HepG2 (cell line): ENCODE data around the gene GGA3. TPM values are rescaled to one million over a fixed set of nuclear protein-coding genes. Genes with fewer than 3 reads are reported as not detected.
A peak's percentile ranks its signal among the peaks of the same experiment; 100 is the strongest.

Experiments
- AGO2 ChIP-seq: fragments of 200-400 bp; formaldehyde crosslinking; optimal IDR thresholded peaks from 2 replicates; pipeline ENCODE3; 2017; ENCODE audit warnings: mild to moderate bottlenecking, low read depth, low read length, moderate library complexity
- CREBL2 ChIP-seq: sonication (generic); formaldehyde crosslinking; IDR thresholded peaks from 2 replicates; pipeline ENCODE4 v1.8.1; 2023; ENCODE audit warnings: missing genetic modification reagents, mild to moderate bottlenecking, borderline replicate concordance
- FOXK2 ChIP-seq: fragments of 450-650 bp; IDR thresholded peaks from 2 replicates; pipeline ENCODE4 v1.6.1; 2016
- GLMP ChIP-seq: sonication (generic); formaldehyde crosslinking; IDR thresholded peaks from 2 replicates; pipeline ENCODE4 v1.9.0; 2021; ENCODE audit warnings: missing genetic modification reagents, mild to moderate bottlenecking, borderline replicate concordance
- NFATC3 ChIP-seq: sonication (generic); formaldehyde crosslinking; IDR thresholded peaks from 2 replicates; pipeline ENCODE4 v1.5.1; 2020; ENCODE audit warnings: mild to moderate bottlenecking, missing genetic modification reagents
- PCBP1 ChIP-seq: fragments of 200-400 bp; formaldehyde crosslinking; IDR thresholded peaks from 2 replicates; pipeline ENCODE4 v1.6.1; 2017; ENCODE audit warnings: mild to moderate bottlenecking, low read depth, low read length, borderline replicate concordance
- POGZ ChIP-seq: sonication (generic); formaldehyde crosslinking; IDR thresholded peaks from 2 replicates; pipeline ENCODE4 v1.4.0; 2020; ENCODE audit warnings: mild to moderate bottlenecking, missing genetic modification reagents
- RBM39 ChIP-seq: fragments of 200-400 bp; formaldehyde crosslinking; IDR thresholded peaks from one replicate; pipeline ENCODE4 v1.6.1; 2018; ENCODE audit warnings: antibody characterized with exemption, mild to moderate bottlenecking, low read depth, low read length; ENCODE audit not compliant: poor library complexity, severe bottlenecking
- TAF1 ChIP-seq: sonication (generic); formaldehyde crosslinking; IDR thresholded peaks from 2 replicates; pipeline ENCODE4 v1.4.0; 2020; ENCODE audit warnings: missing genetic modification reagents
- THAP7 ChIP-seq: sonication (generic); formaldehyde crosslinking; IDR thresholded peaks from 2 replicates; pipeline ENCODE4 v1.8.1; 2023; ENCODE audit warnings: mild to moderate bottlenecking, missing genetic modification reagents
- ZBTB33 ChIP-seq: sonication (generic); formaldehyde crosslinking; IDR thresholded peaks from 2 replicates; pipeline ENCODE4 v1.4.0; 2020; ENCODE audit warnings: missing genetic modification reagents
- ZKSCAN1 ChIP-seq: fragments of 150-350 bp; IDR thresholded peaks from 2 replicates; pipeline ENCODE4 v1.6.1; 2014; ENCODE audit warnings: low read length
- ZNF124 ChIP-seq: sonication (generic); formaldehyde crosslinking; IDR thresholded peaks from 2 replicates; pipeline ENCODE4 v1.4.0; 2020; ENCODE audit warnings: missing genetic modification reagents
- ZNF138 ChIP-seq: sonication (generic); formaldehyde crosslinking; IDR thresholded peaks from 2 replicates; pipeline ENCODE4 v1.5.0; 2020; ENCODE audit warnings: mild to moderate bottlenecking, low read depth, missing genetic modification reagents
- ZNF207 ChIP-seq: fragments of 450-650 bp; IDR thresholded peaks from 2 replicates; pipeline ENCODE4 v1.6.1; 2016; ENCODE audit warnings: antibody characterized with exemption, borderline replicate concordance
- ZNF362 ChIP-seq: sonication (generic); formaldehyde crosslinking; IDR thresholded peaks from 2 replicates; pipeline ENCODE4 v1.4.0; 2020; ENCODE audit warnings: missing genetic modification reagents, mild to moderate bottlenecking, borderline replicate concordance
- ZNF672 ChIP-seq: sonication (generic); formaldehyde crosslinking; IDR thresholded peaks from 2 replicates; pipeline ENCODE4 v1.8.1; 2022; ENCODE audit warnings: missing genetic modification reagents
- ZNF776 ChIP-seq: sonication (generic); formaldehyde crosslinking; IDR thresholded peaks from 2 replicates; pipeline ENCODE4 v1.4.0; 2020; ENCODE audit warnings: mild to moderate bottlenecking, missing genetic modification reagents
- ZSCAN30 ChIP-seq: sonication (generic); formaldehyde crosslinking; IDR thresholded peaks from 2 replicates; pipeline ENCODE4 v1.5.0; 2020; ENCODE audit warnings: mild to moderate bottlenecking, missing genetic modification reagents
- polyA plus RNA-seq, 8 experiments: library from polyadenylated mRNA; depleted of rRNA in 3 of 8; stranded (reverse) in 7 of 8; unstranded in 1 of 8; fragments of >200 nt; fragmentation: Illumina TruSeq in 4 of 8; extraction: Trizol in 4 of 8; gene quantifications; 2 replicates each; pipeline versions ENCODE4 v1.2.1 to v1.2.3, GENCODE V29; 2011 to 2016; ENCODE audit warnings: low read depth in 4 of 8, missing spikeins in 1 of 8, mixed read lengths in 1 of 8; ENCODE audit not compliant: insufficient read depth in 1 of 8
- total RNA-seq, 5 experiments: library from RNA; depleted of rRNA; stranded (reverse); fragments of >200 nt; fragmentation: Illumina TruSeq; extraction: Trizol; gene quantifications; 2 replicates each; pipeline ENCODE4 v1.2.3, GENCODE V29; 2016; ENCODE audit warnings: low read depth in 1 of 5
- TF ChIP-seq, protein P1 (sequence below): sonication (generic); formaldehyde crosslinking; IDR thresholded peaks from 2 replicates; pipeline ENCODE4 v1.4.0; 2020; ENCODE audit warnings: missing genetic modification reagents

The GGA3 gene
- total and polyA plus RNA-seq, 2 of the 13 experiments (the other 11 are each of a cell fraction or from before 2014, with no cell fraction given) = 28.4 to 43.7 TPM

DNA sequence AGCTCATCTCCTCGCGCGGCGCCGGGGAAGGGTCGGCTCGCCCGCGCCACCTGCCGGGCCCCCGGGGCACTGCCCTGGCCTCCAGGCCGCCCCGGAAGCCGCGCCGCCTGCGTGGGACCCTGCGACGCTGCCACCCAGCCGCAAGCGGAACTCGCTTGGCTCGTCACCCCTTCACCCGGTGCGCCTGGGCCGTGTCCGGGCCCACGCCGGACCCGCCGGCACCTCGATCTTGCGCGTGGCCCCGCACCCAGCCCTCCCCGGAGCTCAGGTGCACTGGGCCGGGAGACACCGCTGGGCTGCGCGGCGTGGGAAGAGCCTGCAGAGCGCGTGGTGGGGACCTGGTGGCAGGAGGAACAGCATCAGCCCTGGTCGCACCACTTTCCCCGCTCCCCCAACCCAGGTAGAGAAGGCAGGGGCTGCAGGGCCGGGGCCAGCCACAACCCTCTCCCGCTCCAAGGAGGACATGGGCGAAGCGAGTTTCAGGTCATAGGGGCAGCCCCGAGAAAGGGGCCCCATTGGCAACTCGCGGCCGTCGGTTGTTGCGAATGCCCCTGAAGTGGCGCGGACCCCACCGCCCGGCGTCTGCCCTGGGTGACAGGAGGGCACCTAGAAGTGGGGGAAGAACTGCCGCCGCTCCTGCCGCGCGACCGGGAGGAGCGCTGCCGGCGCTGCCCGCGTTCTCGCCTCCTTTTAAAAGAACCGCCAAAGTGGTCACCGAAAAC, 10.0 kb upstream of the GGA3 start (continued):
- 0 out of 2 replicates have a peak, but pooled peaks have one; percentile 80 for TF ChIP-seq NFATC3 (CRISPR knock-in tag)
- peak; percentile 46; the same call in 1 of the 2 replicates for TF ChIP-seq ZNF362 (CRISPR knock-in tag)
- peak; percentile 76; the same call in 1 of the 2 replicates for TF ChIP-seq ZNF672 (CRISPR knock-in tag)
- TF ChIP-seq THAP7 (CRISPR knock-in tag) = 0 out of 2 replicates have a peak, but pooled peaks have one; percentile 14
- TF ChIP-seq RBM39 = no peak
- no peak for TF ChIP-seq ZSCAN30 (CRISPR knock-in tag)
- TF ChIP-seq, protein P1, sequence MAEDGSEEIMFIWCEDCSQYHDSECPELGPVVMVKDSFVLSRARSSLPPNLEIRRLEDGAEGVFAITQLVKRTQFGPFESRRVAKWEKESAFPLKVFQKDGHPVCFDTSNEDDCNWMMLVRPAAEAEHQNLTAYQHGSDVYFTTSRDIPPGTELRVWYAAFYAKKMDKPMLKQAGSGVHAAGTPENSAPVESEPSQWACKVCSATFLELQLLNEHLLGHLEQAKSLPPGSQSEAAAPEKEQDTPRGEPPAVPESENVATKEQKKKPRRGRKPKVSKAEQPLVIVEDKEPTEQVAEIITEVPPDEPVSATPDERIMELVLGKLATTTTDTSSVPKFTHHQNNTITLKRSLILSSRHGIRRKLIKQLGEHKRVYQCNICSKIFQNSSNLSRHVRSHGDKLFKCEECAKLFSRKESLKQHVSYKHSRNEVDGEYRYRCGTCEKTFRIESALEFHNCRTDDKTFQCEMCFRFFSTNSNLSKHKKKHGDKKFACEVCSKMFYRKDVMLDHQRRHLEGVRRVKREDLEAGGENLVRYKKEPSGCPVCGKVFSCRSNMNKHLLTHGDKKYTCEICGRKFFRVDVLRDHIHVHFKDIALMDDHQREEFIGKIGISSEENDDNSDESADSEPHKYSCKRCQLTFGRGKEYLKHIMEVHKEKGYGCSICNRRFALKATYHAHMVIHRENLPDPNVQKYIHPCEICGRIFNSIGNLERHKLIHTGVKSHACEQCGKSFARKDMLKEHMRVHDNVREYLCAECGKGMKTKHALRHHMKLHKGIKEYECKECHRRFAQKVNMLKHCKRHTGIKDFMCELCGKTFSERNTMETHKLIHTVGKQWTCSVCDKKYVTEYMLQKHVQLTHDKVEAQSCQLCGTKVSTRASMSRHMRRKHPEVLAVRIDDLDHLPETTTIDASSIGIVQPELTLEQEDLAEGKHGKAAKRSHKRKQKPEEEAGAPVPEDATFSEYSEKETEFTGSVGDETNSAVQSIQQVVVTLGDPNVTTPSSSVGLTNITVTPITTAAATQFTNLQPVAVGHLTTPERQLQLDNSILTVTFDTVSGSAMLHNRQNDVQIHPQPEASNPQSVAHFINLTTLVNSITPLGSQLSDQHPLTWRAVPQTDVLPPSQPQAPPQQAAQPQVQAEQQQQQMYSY (CRISPR knock-in tag) = no peak
- peak; percentile 67 for TF ChIP-seq POGZ (CRISPR knock-in tag)
- TF ChIP-seq FOXK2 = no peak
- TF ChIP-seq ZNF207 = no peak
- TF ChIP-seq CREBL2 (CRISPR knock-in tag) = peak; percentile 71; the same call in 1 of the 2 replicates
- TF ChIP-seq TAF1 (CRISPR knock-in tag) = no peak
- TF ChIP-seq ZKSCAN1 = no peak
- 0 out of 2 replicates have a peak, but pooled peaks have one; percentile 53 for TF ChIP-seq PCBP1
- TF ChIP-seq ZNF776 (CRISPR knock-in tag) = peak; percentile 99
- peak; percentile 96 for TF ChIP-seq AGO2
- no peak for TF ChIP-seq ZNF124 (CRISPR knock-in tag)
- TF ChIP-seq GLMP (CRISPR knock-in tag) = no peak
- TF ChIP-seq ZNF138 (CRISPR knock-in tag) = no peak; the same call in none of the 2 replicates
- TF ChIP-seq ZBTB33 (CRISPR knock-in tag) = no peak
